Transverse colon (tissue), 4 donors: ENCODE measurements around the gene TEX29. TPM values are rescaled to one million over a fixed set of nuclear protein-coding genes. Genes with fewer than 3 reads are reported as not detected.

ENCODE experiments used
- DNase-seq: peaks from one replicate; pipeline ENCODE4 v3.0.0-alpha.2; 2019
- H3K27ac ChIP-seq, 4 donors: fragments of 200-600 bp; sonication (generic); 2 replicates each; pipeline ENCODE4 v1.5.1; 2016 to 2018; ENCODE audit warnings: inconsistent platforms in 4 of 4
- H3K27me3 ChIP-seq: fragments of 200-600 bp; sonication (generic); 2 replicates; pipeline ENCODE4 v1.5.1; 2017; ENCODE audit warnings: inconsistent platforms
- H3K36me3 ChIP-seq, 4 donors: fragments of 200-600 bp; sonication (generic); 2 replicates each; pipeline ENCODE4 v1.5.1; 2017 to 2019; ENCODE audit warnings: inconsistent platforms in 4 of 4
- H3K4me1 ChIP-seq, 4 donors: fragments of 200-600 bp; sonication (generic); 2 replicates each; pipeline ENCODE4 v1.5.1; 2017 to 2020; ENCODE audit warnings: inconsistent platforms in 4 of 4
- H3K4me3 ChIP-seq, 4 donors: fragments of 200-600 bp; sonication (generic); 1 replicate in 1 of 4; 2 replicates in 3 of 4; pipeline versions ENCODE4 v1.5.1 to v1.6.1; 2017 to 2019; ENCODE audit warnings: inconsistent platforms in 4 of 4
- H3K9me3 ChIP-seq, 2 donors: fragments of 200-600 bp; sonication (generic); 2 replicates each; pipeline ENCODE4 v1.5.1; 2017 to 2019; ENCODE audit warnings: inconsistent platforms in 2 of 2
- CTCF ChIP-seq, 5 experiments: fragments of 200-600 bp in 3 of 5; fragments of 450-650 bp in 2 of 5; sonication (generic) in 3 of 5; IDR thresholded peaks; 1 replicate in 2 of 5; 2 replicates in 3 of 5; pipeline ENCODE4 v1.5.1; 2016 to 2017; ENCODE audit warnings: antibody characterized with exemption in 5 of 5, inconsistent platforms in 3 of 5, mild to moderate bottlenecking in 2 of 5, moderate library complexity in 1 of 5
- EP300 ChIP-seq: sonication (generic); formaldehyde crosslinking; IDR thresholded peaks from one replicate; pipeline ENCODE4 v1.6.1; 2017; ENCODE audit warnings: antibody characterized with exemption, low read depth
- POLR2A ChIP-seq: fragments of 450-650 bp; IDR thresholded peaks from one replicate; pipeline ENCODE4 v1.6.1; 2016; ENCODE audit warnings: antibody characterized with exemption, mild to moderate bottlenecking, moderate library complexity
- POLR2AphosphoS5 ChIP-seq, 3 donors: sonication (generic); formaldehyde crosslinking; IDR thresholded peaks; one replicate each; pipeline ENCODE4 v1.6.1; 2016; ENCODE audit warnings: antibody characterized with exemption in 3 of 3
- WGBS, 2 donors: methylation state at CpG; one replicate each; pipeline ENCODE4 v1.1.5; 2018; ENCODE audit warnings: low coverage in 1 of 2; 5-methylcytosine and 5-hydroxymethylcytosine counted together
- in situ Hi-C, 4 donors: fragments of 200-750 bp; cut with MboI; loops; one replicate each; pipeline versions ENCODE4 v1.15.0 to v1.15.1; 2017; ENCODE audit warnings: low sequenced_read_pairs in 3 of 4, low pct_ligation_motif_present in 1 of 4, low pct_unique_long_range_greater_than_20kb in 1 of 4
- intact Hi-C: fragments of 100-400 bp; cut with DNase I; formaldehyde crosslinking; loops from one replicate; pipeline ENCODE4 v1.15.1; 2023; ENCODE audit warnings: low total_unique reads
- total RNA-seq, 4 donors: library from RNA; depleted of rRNA; stranded (reverse); fragments of >200 nt; gene quantifications; one replicate each; pipeline ENCODE4 v1.1.0, GENCODE V29; 2016

TEX29 gene
- total RNA-seq, 4 donors from 2014 or later, result not detected

GRCh38 chr13:111359930-111360329 lies 39.5 kb downstream of the TEX29 start:
- Histone ChIP-seq H3K4me3 (no peak overlapping the region), H3K9me3 (no peaks in the 10 kb centered on the region), H3K4me1 (no peaks in the 10 kb centered on the region), H3K36me3 (no peaks in the 10 kb centered on the region), H3K27me3 (peaks cover 6% of the 10 kb centered on the region), H3K27ac (no peak overlapping the region)
- no peak for TF ChIP-seq POLR2AphosphoS5 (IDR thresholded peaks at IDR 0.05)
- no peak for TF ChIP-seq EP300
- no peak for TF ChIP-seq CTCF (IDR thresholded peaks at IDR 0.05)
- TF ChIP-seq POLR2A, result no peak
- 73% methylated on average over 7 of the region's 7 CpGs; no CpG with 5 or more reads in 1 of the 2 donors for WGBS, 2 donors
- in situ Hi-C loops (no loop called here), intact Hi-C loops (no loop called here)
- DNase-seq, result no peak

GRCh38 chr13:111360452-111360851 lies 40.0 kb downstream of the TEX29 start:
- Histone ChIP-seq H3K27ac (no peak overlapping the region), H3K4me3 (no peak overlapping the region), H3K4me1 (no peaks in the 10 kb centered on the region), H3K9me3 (no peaks in the 10 kb centered on the region), H3K27me3 (peaks cover 6% of the 10 kb centered on the region), H3K36me3 (no peaks in the 10 kb centered on the region)
- in situ Hi-C loops, result no loop called here
- no peak for TF ChIP-seq POLR2A
- TF ChIP-seq CTCF (IDR thresholded peaks at IDR 0.05), result no peak
- no peak for TF ChIP-seq POLR2AphosphoS5 (IDR thresholded peaks at IDR 0.05)
- TF ChIP-seq EP300, result no peak
- intact Hi-C loops, result no loop called here
- no peak for DNase-seq
- WGBS, 2 donors, result 73 to 78% methylated on average over 6 to 9 of the region's 9 CpGs

DNA sequence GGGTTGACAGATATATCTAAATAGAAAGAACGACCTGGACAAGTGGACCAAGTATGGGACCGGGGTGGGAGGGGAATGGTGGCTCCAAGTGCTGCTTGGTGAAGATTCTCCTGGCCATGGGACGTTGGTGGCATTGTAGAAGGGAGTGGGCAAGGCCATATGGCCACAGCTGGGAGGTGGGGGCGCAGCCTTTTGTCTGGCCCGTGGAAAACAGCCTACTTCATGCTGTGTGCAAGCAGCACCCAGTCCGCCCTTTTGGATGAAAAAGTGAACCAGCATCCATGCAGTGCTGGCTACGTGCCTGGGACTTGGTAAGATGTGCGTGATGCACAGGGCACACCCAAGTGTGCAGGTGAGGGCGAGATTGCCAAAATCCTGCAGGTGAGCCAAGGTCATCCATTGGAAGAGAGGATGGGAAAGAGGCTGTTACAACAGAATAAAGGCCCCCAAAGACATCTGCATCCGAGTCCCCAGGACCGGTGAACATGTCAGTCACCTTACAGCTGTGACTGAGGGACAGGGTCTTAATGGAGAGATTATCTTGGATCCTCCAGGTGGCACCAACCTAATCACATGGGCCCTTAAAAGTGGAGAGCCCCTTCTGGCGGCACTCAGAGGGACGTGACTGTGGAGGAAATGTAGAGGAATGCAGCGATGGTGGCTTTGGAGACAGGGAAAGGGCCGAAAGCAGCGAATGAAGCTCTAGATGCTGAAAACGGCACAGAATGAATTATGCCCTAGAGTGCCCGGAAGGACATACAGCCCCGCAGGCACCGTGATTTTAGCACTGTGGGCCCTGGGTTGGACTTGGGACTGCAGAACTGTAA lies 40.8 kb downstream of the TEX29 start:
- 61 to 83% methylated on average over 6 to 20 of the region's 20 CpGs for WGBS, 2 donors

More for the DNA sequence above, 40.8 kb downstream of the TEX29 start:
- TF ChIP-seq CTCF (IDR thresholded peaks at IDR 0.05), result no peak
- TF ChIP-seq POLR2A, result no peak
- no peak for TF ChIP-seq POLR2AphosphoS5 (IDR thresholded peaks at IDR 0.05)
- DNase-seq, result no peak
- Histone ChIP-seq H3K36me3 (no peaks in the 10 kb centered on the region), H3K9me3 (no peaks in the 10 kb centered on the region), H3K4me3 (no peak overlapping the region), H3K4me1 (no peaks in the 10 kb centered on the region), H3K27ac (no peak overlapping the region), H3K27me3 (peaks cover 6% of the 10 kb centered on the region)
- in situ Hi-C loops, result no loop called here
- intact Hi-C loops, result no loop called here
